ENCODE measurements around the gene STRBP.

GRCh38 chr9:123073441-123073840, 194.9 kb downstream of the STRBP start:
- TF ChIP-seq POLR2A (IDR thresholded peaks at IDR 0.05) (no peak), CTCF (IDR thresholded peaks at IDR 0.05) (no peak)
